HepG2 (cell line): ENCODE measurements around the gene PPP1R12B. TPM values are rescaled to one million over a fixed set of nuclear protein-coding genes. Genes with fewer than 3 reads are reported as not detected.

ENCODE experiments used
- ARID5B ChIP-seq: IDR thresholded peaks from 2 replicates; pipeline ENCODE4 v1.4.0; 2020; ENCODE audit warnings: mild to moderate bottlenecking, missing genetic modification reagents
- BCL6 ChIP-seq: IDR thresholded peaks from 2 replicates; pipeline ENCODE4 v1.6.1; 2016; ENCODE audit warnings: missing genetic modification reagents, missing compliant biosample characterization
- DNMT1 ChIP-seq: sonication (generic); formaldehyde crosslinking; IDR thresholded peaks from 2 replicates; pipeline ENCODE4 v1.5.1; 2020; ENCODE audit warnings: mild to moderate bottlenecking, missing genetic modification reagents
- ELF1 ChIP-seq: sonication (generic); formaldehyde crosslinking; IDR thresholded peaks from 2 replicates; pipeline ENCODE4 v1.4.0; 2020; ENCODE audit warnings: missing genetic modification reagents
- GATA4 ChIP-seq: sonication (generic); IDR thresholded peaks from 2 replicates; pipeline ENCODE4 v1.6.1; 2016; ENCODE audit warnings: antibody characterized with exemption, low read depth, borderline replicate concordance
- JDP2 ChIP-seq: sonication (generic); formaldehyde crosslinking; IDR thresholded peaks from 2 replicates; pipeline ENCODE4 v1.8.1; 2022; ENCODE audit warnings: missing genetic modification reagents, borderline replicate concordance
- KAT2B ChIP-seq: fragments of 150-350 bp; IDR thresholded peaks from 2 replicates; pipeline ENCODE4 v1.6.1; 2014; ENCODE audit warnings: low read depth, low read length, borderline replicate concordance
- MIER2 ChIP-seq: IDR thresholded peaks from 2 replicates; pipeline ENCODE4 v1.6.1; 2016; ENCODE audit warnings: missing biosample characterization, missing genetic modification reagents
- POLR2A ChIP-seq, 2 experiments: IDR thresholded peaks; 2 replicates each; pipeline ENCODE4 v1.6.1; 2011; ENCODE audit warnings: low read depth in 2 of 2, low read length in 2 of 2, mild to moderate bottlenecking in 1 of 2, moderate library complexity in 1 of 2; ENCODE audit not compliant: insufficient read depth in 1 of 2
- THYN1 ChIP-seq: sonication (generic); formaldehyde crosslinking; IDR thresholded peaks from 2 replicates; pipeline ENCODE4 v1.8.1; 2023; ENCODE audit warnings: low read depth, mild to moderate bottlenecking, moderate library complexity, missing genetic modification reagents, borderline replicate concordance
- ZBTB3 ChIP-seq: sonication (generic); formaldehyde crosslinking; IDR thresholded peaks from 2 replicates; pipeline ENCODE4 v1.4.0; 2020; ENCODE audit warnings: low read depth, mild to moderate bottlenecking, moderate library complexity, missing genetic modification reagents, borderline replicate concordance
- ZKSCAN8 ChIP-seq: IDR thresholded peaks from 2 replicates; pipeline ENCODE4 v1.6.1; 2016; ENCODE audit warnings: borderline replicate concordance, missing genetic modification reagents, missing compliant biosample characterization
- ZNF280D ChIP-seq: sonication (generic); formaldehyde crosslinking; IDR thresholded peaks from 2 replicates; pipeline ENCODE4 v1.5.1; 2020; ENCODE audit warnings: mild to moderate bottlenecking, missing genetic modification reagents
- ZNF362 ChIP-seq: sonication (generic); formaldehyde crosslinking; IDR thresholded peaks from 2 replicates; pipeline ENCODE4 v1.4.0; 2020; ENCODE audit warnings: missing genetic modification reagents, mild to moderate bottlenecking, borderline replicate concordance
- ZNF530 ChIP-seq: sonication (generic); formaldehyde crosslinking; IDR thresholded peaks from 2 replicates; pipeline ENCODE4 v1.5.0; 2020; ENCODE audit warnings: low read depth, mild to moderate bottlenecking, missing genetic modification reagents
- ZNF550 ChIP-seq: sonication (generic); formaldehyde crosslinking; IDR thresholded peaks from 2 replicates; pipeline ENCODE4 v1.4.0; 2020; ENCODE audit warnings: mild to moderate bottlenecking, missing genetic modification reagents, borderline replicate concordance
- ZNF747 ChIP-seq: sonication (generic); formaldehyde crosslinking; IDR thresholded peaks from 2 replicates; pipeline ENCODE4 v1.8.1; 2023; ENCODE audit warnings: missing genetic modification reagents, mild to moderate bottlenecking, borderline replicate concordance
- ZNF768 ChIP-seq: sonication (generic); formaldehyde crosslinking; IDR thresholded peaks from 2 replicates; pipeline ENCODE4 v1.4.0; 2020; ENCODE audit warnings: missing genetic modification reagents
- ZNF782 ChIP-seq: sonication (generic); formaldehyde crosslinking; IDR thresholded peaks from 2 replicates; pipeline ENCODE4 v1.4.0; 2020; ENCODE audit warnings: missing genetic modification reagents, mild to moderate bottlenecking, borderline replicate concordance
- polyA plus RNA-seq, 8 experiments: library from polyadenylated mRNA; depleted of rRNA in 3 of 8; stranded (reverse) in 7 of 8; unstranded in 1 of 8; fragments of >200 nt; fragmentation: Illumina TruSeq in 4 of 8; extraction: Trizol in 4 of 8; gene quantifications; 2 replicates each; pipeline versions ENCODE4 v1.2.1 to v1.2.3, GENCODE V29; 2011 to 2016; ENCODE audit warnings: low read depth in 4 of 8, missing spikeins in 1 of 8, mixed read lengths in 1 of 8; ENCODE audit not compliant: insufficient read depth in 1 of 8
- total RNA-seq, 5 experiments: library from RNA; depleted of rRNA; stranded (reverse); fragments of >200 nt; fragmentation: Illumina TruSeq; extraction: Trizol; gene quantifications; 2 replicates each; pipeline ENCODE4 v1.2.3, GENCODE V29; 2016; ENCODE audit warnings: low read depth in 1 of 5
- TF ChIP-seq, protein P1 (sequence below): IDR thresholded peaks from 2 replicates; pipeline ENCODE4 v1.6.1; 2018; ENCODE audit warnings: missing genetic modification reagents, mild to moderate bottlenecking, missing compliant biosample characterization

The PPP1R12B gene
- total and polyA plus RNA-seq, 2 of the 13 experiments (the other 11 are each of a cell fraction or from before 2014, with no cell fraction given) = 12.0 to 13.6 TPM

DNA sequence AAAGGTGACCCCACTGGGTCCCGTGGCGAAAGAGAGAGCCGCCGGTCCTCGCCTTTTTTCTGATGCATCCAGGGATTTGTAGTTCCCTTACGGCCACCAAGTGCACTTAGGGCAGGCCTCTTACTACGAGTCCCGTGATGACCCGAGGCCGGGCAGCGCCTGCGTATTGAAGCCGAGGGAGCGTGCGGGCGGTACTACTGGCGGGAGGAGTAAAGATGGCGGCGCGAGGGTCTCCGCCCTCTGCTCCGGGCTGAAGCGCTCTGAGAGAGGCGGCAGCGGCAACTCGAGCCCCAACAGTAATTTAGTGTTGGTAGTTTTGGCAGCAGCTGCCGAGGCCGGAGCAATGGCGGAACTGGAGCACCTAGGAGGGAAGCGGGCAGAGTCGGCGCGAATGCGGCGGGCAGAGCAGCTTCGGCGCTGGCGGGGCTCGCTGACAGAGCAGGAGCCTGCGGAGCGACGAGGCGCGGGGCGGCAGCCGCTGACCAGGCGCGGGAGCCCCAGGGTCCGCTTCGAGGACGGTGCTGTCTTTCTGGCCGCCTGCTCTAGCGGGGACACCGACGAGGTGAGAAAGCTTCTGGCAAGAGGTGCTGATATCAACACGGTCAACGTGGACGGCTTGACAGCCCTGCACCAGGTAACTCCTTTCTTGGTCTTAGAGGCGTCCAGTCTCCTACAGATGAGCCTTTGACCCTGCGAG lies at the start of gene PPP1R12B (continued):
- TF ChIP-seq ZNF768 (CRISPR knock-in tag) (no peak), ZNF782 (CRISPR knock-in tag) (0 out of 2 replicates have a peak, but pooled peaks have one; percentile 85), MIER2 (CRISPR knock-in tag) (no peak), BCL6 (CRISPR knock-in tag) (no peak), ZNF747 (CRISPR knock-in tag) (no peak), KAT2B (no peak), ELF1 (CRISPR knock-in tag) (peak; percentile 86), GATA4 (no peak), JDP2 (CRISPR knock-in tag) (no peak), ZNF280D (no peak), ZKSCAN8 (CRISPR knock-in tag) (no peak), DNMT1 (no peak), ZNF362 (CRISPR knock-in tag) (peak; percentile 66), ZNF530 (CRISPR knock-in tag) (no peak), POLR2A (IDR thresholded peaks at IDR 0.05; ENCODE audit: insufficient read depth in 1 of 2, low read depth in 2 of 2, low read length in 2 of 2) (peak; percentile 63 to 74), ZNF550 (CRISPR knock-in tag) (no peak), THYN1 (CRISPR knock-in tag) (no peak), ZBTB3 (CRISPR knock-in tag) (no peak), ARID5B (peak; percentile 4; the same call in 1 of the 2 replicates)
- TF ChIP-seq, protein P1, sequence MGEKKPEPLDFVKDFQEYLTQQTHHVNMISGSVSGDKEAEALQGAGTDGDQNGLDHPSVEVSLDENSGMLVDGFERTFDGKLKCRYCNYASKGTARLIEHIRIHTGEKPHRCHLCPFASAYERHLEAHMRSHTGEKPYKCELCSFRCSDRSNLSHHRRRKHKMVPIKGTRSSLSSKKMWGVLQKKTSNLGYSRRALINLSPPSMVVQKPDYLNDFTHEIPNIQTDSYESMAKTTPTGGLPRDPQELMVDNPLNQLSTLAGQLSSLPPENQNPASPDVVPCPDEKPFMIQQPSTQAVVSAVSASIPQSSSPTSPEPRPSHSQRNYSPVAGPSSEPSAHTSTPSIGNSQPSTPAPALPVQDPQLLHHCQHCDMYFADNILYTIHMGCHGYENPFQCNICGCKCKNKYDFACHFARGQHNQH (CRISPR knock-in tag) = peak; percentile 75
